CD14-positive monocyte (primary cell): ENCODE results near the gene PYGM. TPM values are rescaled to one million over a fixed set of nuclear protein-coding genes. Genes with fewer than 3 reads are reported as not detected.

ENCODE experiments used
- DNase-seq, 3 donors: peaks; one replicate each; pipeline ENCODE4 v3.0.0-alpha.2; 2011 to 2022
- H2AFZ ChIP-seq: 2 replicates; pipeline ENCODE4 v1.6.0; 2012; ENCODE audit warnings: mild to moderate bottlenecking, low read depth, low read length, inconsistent platforms; ENCODE audit not compliant: insufficient read depth, poor library complexity, severe bottlenecking
- H3K27ac ChIP-seq, 2 donors: 1 replicate in 1 of 2; 2 replicates in 1 of 2; pipeline ENCODE4 v1.5.1; 2012 to 2013; ENCODE audit warnings: low read length in 2 of 2, control low read depth in 1 of 2, inconsistent platforms in 1 of 2, low read depth in 1 of 2, mild to moderate bottlenecking in 1 of 2
- H3K27me3 ChIP-seq, 2 donors: one replicate each; pipeline versions ENCODE4 v1.6.0 to v1.6.1; 2011 to 2013; ENCODE audit warnings: low read length in 2 of 2; ENCODE audit not compliant: control insufficient read depth in 2 of 2, insufficient read depth in 2 of 2
- H3K36me3 ChIP-seq, 2 donors: replicated peaks in 1 of 2; 1 replicate in 1 of 2; 2 replicates in 1 of 2; pipeline versions ENCODE4 v1.5.1 to v1.6.1; 2012 to 2013; ENCODE audit warnings: low read length in 2 of 2, control low read depth in 1 of 2, inconsistent platforms in 1 of 2, mild to moderate bottlenecking in 1 of 2; ENCODE audit not compliant: insufficient read depth in 2 of 2, control insufficient read depth in 1 of 2
- H3K4me1 ChIP-seq, 2 donors: 1 replicate in 1 of 2; 2 replicates in 1 of 2; pipeline versions ENCODE4 v1.5.1 to v1.6.1; 2012 to 2013; ENCODE audit warnings: low read length in 2 of 2, control low read depth in 1 of 2, inconsistent platforms in 1 of 2, mild to moderate bottlenecking in 1 of 2, moderate library complexity in 1 of 2; ENCODE audit not compliant: insufficient read depth in 2 of 2, control insufficient read depth in 1 of 2
- H3K4me2 ChIP-seq: replicated peaks from 2 replicates; pipeline ENCODE3; 2012; ENCODE audit warnings: low read length, moderate library complexity, mild to moderate bottlenecking; ENCODE audit not compliant: poor library complexity, severe bottlenecking; ENCODE audit errors: extremely low read depth
- H3K4me3 ChIP-seq, 3 experiments: fragments of 200-600 bp in 1 of 3; sonication (generic) in 1 of 3; replicated peaks in 1 of 3; 1 replicate in 2 of 3; 2 replicates in 1 of 3; pipeline ENCODE4 v1.5.1; 2011 to 2013; ENCODE audit warnings: low read length in 3 of 3, mild to moderate bottlenecking in 3 of 3, control low read depth in 2 of 3, low read depth in 2 of 3, inconsistent platforms in 1 of 3, moderate library complexity in 1 of 3
- H3K79me2 ChIP-seq: 2 replicates; pipeline ENCODE4 v1.6.0; 2012; ENCODE audit warnings: mild to moderate bottlenecking, control low read depth, inconsistent platforms, low read length, moderate library complexity; ENCODE audit not compliant: insufficient read depth
- H3K9ac ChIP-seq: 2 replicates; pipeline ENCODE4 v1.6.0; 2017; ENCODE audit warnings: low read length, mild to moderate bottlenecking; ENCODE audit not compliant: insufficient read depth, poor library complexity, severe bottlenecking
- H3K9me3 ChIP-seq, 2 donors: replicated peaks in 1 of 2; 1 replicate in 1 of 2; 2 replicates in 1 of 2; pipeline versions ENCODE4 v1.5.1 to v1.6.1; 2012 to 2013; ENCODE audit warnings: low read length in 2 of 2, control low read depth in 1 of 2; ENCODE audit not compliant: control insufficient read depth in 1 of 2, insufficient read depth in 1 of 2
- H4K20me1 ChIP-seq: 2 replicates; pipeline ENCODE4 v1.6.0; 2012; ENCODE audit warnings: mild to moderate bottlenecking, low read length, control low read depth, moderate library complexity; ENCODE audit not compliant: insufficient read depth
- H3K27ac Mint-ChIP-seq, 7 donors: one replicate each; pipeline ENCODE4 v1.8.0; 2020; ENCODE audit warnings: mild to moderate bottlenecking in 7 of 7, mixed read lengths in 7 of 7, moderate library complexity in 6 of 7, inconsistent platforms in 2 of 7
- H3K27me3 Mint-ChIP-seq, 3 donors: one replicate each; pipeline ENCODE4 v1.8.0; 2021 to 2022; ENCODE audit warnings: low read depth in 3 of 3, mild to moderate bottlenecking in 3 of 3, mixed read lengths in 3 of 3, moderate library complexity in 3 of 3, inconsistent platforms in 1 of 3
- H3K36me3 Mint-ChIP-seq, 2 donors: one replicate each; pipeline ENCODE4 v1.8.0; 2020; ENCODE audit warnings: mixed read lengths in 2 of 2, inconsistent platforms in 1 of 2, mild to moderate bottlenecking in 1 of 2
- H3K4me1 Mint-ChIP-seq: one replicate; pipeline ENCODE4 v1.8.0; 2020; ENCODE audit warnings: mild to moderate bottlenecking, mixed read lengths
- H3K4me3 Mint-ChIP-seq, 2 donors: one replicate each; pipeline ENCODE4 v1.8.0; 2020; ENCODE audit warnings: mild to moderate bottlenecking in 2 of 2, mixed read lengths in 2 of 2, moderate library complexity in 1 of 2
- H3K9me3 Mint-ChIP-seq, 7 donors: one replicate each; pipeline ENCODE4 v1.8.0; 2020 to 2022; ENCODE audit warnings: mixed read lengths in 7 of 7, mild to moderate bottlenecking in 6 of 7, moderate library complexity in 6 of 7, inconsistent platforms in 2 of 7
- CTCF ChIP-seq: fragments of 200-600 bp; IDR thresholded peaks from one replicate; pipeline ENCODE4 v1.8.0; 2022; ENCODE audit warnings: antibody characterized with exemption, mild to moderate bottlenecking
- WGBS: methylation state at CpG from one replicate; pipeline ENCODE4 v1.1.5; 2013; ENCODE audit warnings: missing lambda C conversion rate; ENCODE audit not compliant: insufficient coverage; 5-methylcytosine and 5-hydroxymethylcytosine counted together
- intact Hi-C, 2 donors: fragments of 100-400 bp; cut with micrococcal nuclease; formaldehyde crosslinking; loops; one replicate each; pipeline versions ENCODE4 v1.15.0 to v1.15.1; 2023
- polyA plus RNA-seq, 3 donors: library from polyadenylated mRNA; depleted of rRNA in 1 of 3; unstranded in 2 of 3; stranded (reverse) in 1 of 3; fragments of 300-500 nt in 2 of 3; fragments of >200 nt in 1 of 3; fragmentation: Illumina TruSeq in 2 of 3; gene quantifications; 1 replicate in 2 of 3; 2 replicates in 1 of 3; pipeline ENCODE4 v1.2.3, GENCODE V29; 2012 to 2021

The PYGM gene
- polyA plus RNA-seq, 3 donors: 0.05 to 1.8 TPM; not detected in 1

GRCh38 chr11:64751580-64751979 lies 8.2 kb downstream of the PYGM start:
- H3K9me3 Mint-ChIP-seq: no peaks in the 10 kb centered on the region
- H3K9ac ChIP-seq: no peak overlapping the region
- TF ChIP-seq CTCF: no peak
- no peaks in the 10 kb centered on the region for H3K79me2 ChIP-seq
- intact Hi-C loops: no loop called here
- H3K27ac ChIP-seq: no peak overlapping the region
- H3K4me3 ChIP-seq: no peak overlapping the region
- H4K20me1 ChIP-seq: no peaks in the 10 kb centered on the region
- 89% methylated on average over 7 of the region's 9 CpGs for WGBS
- H2AFZ ChIP-seq: no peak overlapping the region
- peaks cover 2% of the 10 kb centered on the region for H3K4me1 Mint-ChIP-seq
- no peak overlapping the region for H3K4me3 Mint-ChIP-seq
- H3K27ac Mint-ChIP-seq: no peak overlapping the region
- H3K27me3 Mint-ChIP-seq: peaks cover 0 to 4% (median 2%) of the 10 kb centered on the region in 3 donors
- H3K9me3 ChIP-seq: no peaks in the 10 kb centered on the region
- DNase-seq: no peak
- no peaks in the 10 kb centered on the region for H3K4me1 ChIP-seq
- no peak overlapping the region for H3K4me2 ChIP-seq
- H3K36me3 Mint-ChIP-seq: peaks cover 10 to 21% of the 10 kb centered on the region in 2 donors
- H3K36me3 ChIP-seq: no peaks in the 10 kb centered on the region
- H3K27me3 ChIP-seq: no peaks in the 10 kb centered on the region

DNA sequence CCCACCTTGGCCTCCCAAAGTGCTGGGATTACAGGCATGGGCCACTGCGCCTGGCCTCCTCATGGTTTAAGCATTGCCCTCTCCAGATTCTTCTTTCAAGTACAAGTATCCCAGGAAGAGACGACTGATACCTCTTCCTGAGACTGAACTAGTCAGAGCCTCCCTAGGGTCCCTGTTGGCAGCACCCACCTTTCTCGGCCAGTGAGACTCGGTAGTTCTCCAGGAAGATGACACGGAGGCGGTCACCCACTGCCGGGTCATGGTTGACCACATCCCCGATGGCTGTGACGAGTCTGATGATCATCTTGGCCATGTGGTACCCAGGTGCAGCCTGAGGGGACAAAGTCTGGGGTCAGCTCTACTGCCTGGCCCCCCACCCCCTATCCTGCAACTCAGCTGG lies 8.6 kb downstream of the PYGM start:
- Mint-ChIP-seq H3K9me3 (no peaks in the 10 kb centered on the region), H3K27ac (peak overlapping the region in 1 of 7 donors; percentile 36), H3K27me3 (peaks cover 0 to 4% (median 2%) of the 10 kb centered on the region in 3 donors), H3K36me3 (peaks cover 10 to 21% of the 10 kb centered on the region in 2 donors), H3K4me3 (no peak overlapping the region), H3K4me1 (peaks cover 6% of the 10 kb centered on the region)
- Histone ChIP-seq H3K4me1 (peaks cover 3% of the 10 kb centered on the region in 2 donors), H2AFZ (no peak overlapping the region), H3K79me2 (no peaks in the 10 kb centered on the region), H3K27ac (no peak overlapping the region), H3K9ac (no peak overlapping the region), H3K9me3 (no peaks in the 10 kb centered on the region), H3K4me3 (no peak overlapping the region), H3K36me3 (no peaks in the 10 kb centered on the region), H4K20me1 (no peaks in the 10 kb centered on the region), H3K4me2 (no peak overlapping the region), H3K27me3 (no peaks in the 10 kb centered on the region)
- TF ChIP-seq CTCF: no peak
- intact Hi-C loops: no loop called here
- DNase-seq: no peak
- WGBS: 89% methylated on average over 8 of the region's 9 CpGs
